Dedifferentiated amniotic fluid mesenchymal stem cell (primary cell): ENCODE results near the gene CSF2.

Source experiments
- DNase-seq: peaks from one replicate; pipeline ENCODE4 v3.0.0-alpha.2; 2016; ENCODE audit errors: extremely low spot score

Gene CSF2

DNA sequence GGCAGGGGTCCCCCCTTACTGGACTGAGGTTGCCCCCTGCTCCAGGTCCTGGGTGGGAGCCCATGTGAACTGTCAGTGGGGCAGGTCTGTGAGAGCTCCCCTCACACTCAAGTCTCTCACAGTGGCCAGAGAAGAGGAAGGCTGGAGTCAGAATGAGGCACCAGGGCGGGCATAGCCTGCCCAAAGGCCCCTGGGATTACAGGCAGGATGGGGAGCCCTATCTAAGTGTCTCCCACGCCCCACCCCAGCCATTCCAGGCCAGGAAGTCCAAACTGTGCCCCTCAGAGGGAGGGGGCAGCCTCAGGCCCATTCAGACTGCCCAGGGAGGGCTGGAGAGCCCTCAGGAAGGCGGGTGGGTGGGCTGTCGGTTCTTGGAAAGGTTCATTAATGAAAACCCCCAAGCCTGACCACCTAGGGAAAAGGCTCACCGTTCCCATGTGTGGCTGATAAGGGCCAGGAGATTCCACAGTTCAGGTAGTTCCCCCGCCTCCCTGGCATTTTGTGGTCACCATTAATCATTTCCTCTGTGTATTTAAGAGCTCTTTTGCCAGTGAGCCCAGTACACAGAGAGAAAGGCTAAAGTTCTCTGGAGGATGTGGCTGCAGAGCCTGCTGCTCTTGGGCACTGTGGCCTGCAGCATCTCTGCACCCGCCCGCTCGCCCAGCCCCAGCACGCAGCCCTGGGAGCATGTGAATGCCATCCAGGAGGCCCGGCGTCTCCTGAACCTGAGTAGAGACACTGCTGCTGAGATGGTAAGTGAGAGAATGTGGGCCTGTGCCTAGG is at the start of gene CSF2:
TSS of gene CSF2 (plus strand) at position 559 of the 783 bp plus-strand sequence. CDS start at position 594, 35 bp downstream.
- no peak for DNase-seq

DNA sequence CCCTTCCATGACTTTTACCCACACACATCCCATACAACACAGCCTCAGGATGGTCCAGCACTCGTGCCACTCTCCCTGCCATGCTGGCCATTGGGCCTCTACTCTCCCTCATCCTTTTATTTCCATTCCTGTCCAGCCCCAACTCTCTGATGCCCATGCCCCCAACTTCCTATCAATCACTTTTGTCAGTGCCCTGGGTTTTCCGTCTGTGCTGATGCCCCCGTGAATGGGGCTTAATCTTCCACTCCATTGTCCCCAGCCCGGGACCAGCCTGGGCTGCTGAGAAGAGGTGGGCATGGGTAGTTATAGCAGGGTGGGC is 49.5 kb upstream of the CSF2 start:
- DNase-seq, result no peak

DNA sequence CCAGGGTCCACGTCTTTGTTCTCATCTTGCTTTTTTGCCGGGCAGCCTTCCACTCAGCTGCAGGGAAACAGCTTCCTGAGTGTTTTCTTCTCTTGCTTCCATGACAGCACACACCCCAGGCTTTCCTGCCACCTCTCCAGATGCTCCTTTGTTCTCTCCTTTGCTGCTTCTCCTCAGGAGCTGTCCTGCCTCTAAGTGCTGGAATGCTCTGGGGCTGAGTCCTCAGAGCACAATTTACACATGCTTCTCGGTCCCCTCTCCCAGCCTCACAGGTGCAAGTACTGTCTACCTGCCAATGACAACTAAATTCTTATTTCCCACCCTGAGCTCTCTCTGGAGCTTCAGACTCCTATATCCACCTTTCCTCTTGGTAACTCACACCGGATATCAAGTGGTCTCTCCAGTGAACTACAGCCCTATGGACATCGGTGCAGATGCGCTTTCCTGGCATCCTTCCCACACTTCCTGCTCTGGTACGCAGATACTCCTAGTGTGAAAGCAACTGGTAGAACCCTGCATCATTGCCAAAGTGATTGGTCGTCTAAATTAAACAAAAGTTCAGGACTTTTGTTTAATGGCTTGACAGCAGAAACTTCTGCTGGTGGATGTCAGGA is 48.7 kb upstream of the CSF2 start:
- DNase-seq, result no peak

DNA sequence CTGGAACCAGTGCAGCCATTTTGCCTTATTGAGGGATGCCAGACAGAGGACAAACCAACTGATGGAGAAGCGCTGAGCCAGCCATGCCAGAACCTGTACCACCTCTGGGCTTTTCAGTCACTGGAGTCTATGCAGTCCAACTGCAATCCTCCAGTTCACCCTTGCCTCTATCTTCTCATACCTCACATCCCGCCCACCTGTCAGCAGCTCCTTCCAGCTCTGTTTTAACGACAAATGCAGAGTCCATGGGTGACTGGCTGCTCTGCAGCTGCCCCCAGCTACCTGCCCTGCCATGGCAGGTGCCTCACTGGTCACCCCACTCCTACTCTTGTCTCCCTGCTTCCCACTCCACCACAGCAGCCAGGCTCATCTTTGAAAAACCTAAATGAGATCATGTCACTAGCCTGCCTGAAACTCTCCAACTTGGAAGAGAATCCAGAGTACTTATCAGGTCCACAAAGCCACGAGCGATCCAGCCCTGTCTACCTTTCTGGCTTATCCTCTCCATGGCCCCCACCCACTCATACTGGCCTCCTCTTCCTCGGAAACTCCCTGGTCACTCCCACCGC is 48.1 kb upstream of the CSF2 start:
- no peak for DNase-seq

GRCh38 chr5:132026516-132027008 is 47.0 kb upstream of the CSF2 start:
- no peak for DNase-seq

DNA sequence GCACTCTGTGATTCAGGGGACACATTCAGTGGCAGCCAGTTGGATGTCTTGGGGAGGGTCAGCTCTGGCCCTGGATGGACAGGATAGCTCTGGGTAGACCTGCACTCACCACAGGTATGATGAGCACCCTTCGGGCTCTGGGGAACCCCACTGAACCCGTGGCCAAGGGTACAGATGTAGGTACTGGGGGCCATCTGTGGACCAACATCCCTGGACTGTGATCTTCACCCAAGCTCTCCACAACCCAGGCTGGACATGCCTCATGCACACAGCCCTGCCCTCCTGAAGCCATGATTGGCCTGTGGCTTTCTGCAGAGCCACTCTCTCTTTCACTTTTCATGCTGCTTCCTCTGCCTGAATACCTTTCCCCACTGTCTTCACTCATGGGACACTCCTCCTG is 46.6 kb upstream of the CSF2 start:
- DNase-seq, result no peak

- DNase-seq, result no peak
Observed at GRCh38 chr5:132029609-132030330, 43.8 kb upstream of the CSF2 start.

GRCh38 chr5:132030610-132031009 is 43.0 kb upstream of the CSF2 start:
- DNase-seq, result no peak

DNA sequence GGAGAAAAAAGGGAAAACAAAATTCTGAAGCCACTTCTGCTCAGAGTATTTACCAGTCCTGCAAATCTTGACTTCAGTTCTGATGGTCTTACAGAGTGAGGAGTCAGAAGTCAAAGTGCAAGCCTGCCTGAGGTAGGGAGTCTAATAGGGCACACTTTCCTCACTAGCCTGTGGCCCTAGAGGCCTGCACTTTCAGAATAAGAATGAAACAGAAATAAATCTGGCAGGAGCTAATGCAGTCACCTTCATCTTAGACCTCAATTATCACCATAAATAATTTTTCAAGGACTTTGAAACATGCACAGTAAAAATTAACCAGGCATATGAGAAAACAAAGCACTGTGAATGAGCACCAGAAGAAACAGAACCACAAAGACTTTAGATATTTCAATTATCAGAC is 41.4 kb upstream of the CSF2 start:
- no peak for DNase-seq

DNA sequence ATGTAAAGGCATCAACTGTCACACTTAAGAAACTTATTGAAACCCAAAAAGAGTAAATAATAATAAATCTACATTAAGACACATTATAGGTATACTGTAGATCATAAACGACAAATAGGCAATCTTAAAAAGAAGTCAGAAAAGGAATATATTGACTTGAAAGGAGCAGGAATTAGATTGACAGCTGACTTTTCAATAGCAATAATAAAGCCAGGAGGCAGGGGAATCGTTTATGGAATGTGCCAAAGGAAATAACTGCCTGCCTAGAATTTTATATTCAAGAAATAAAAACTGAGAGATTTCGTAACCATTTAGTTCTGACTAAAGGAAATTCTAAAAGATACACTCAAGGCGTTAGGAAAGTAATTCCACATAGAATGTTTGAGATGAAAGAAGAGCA is 40.5 kb upstream of the CSF2 start:
- no peak for DNase-seq

DNA sequence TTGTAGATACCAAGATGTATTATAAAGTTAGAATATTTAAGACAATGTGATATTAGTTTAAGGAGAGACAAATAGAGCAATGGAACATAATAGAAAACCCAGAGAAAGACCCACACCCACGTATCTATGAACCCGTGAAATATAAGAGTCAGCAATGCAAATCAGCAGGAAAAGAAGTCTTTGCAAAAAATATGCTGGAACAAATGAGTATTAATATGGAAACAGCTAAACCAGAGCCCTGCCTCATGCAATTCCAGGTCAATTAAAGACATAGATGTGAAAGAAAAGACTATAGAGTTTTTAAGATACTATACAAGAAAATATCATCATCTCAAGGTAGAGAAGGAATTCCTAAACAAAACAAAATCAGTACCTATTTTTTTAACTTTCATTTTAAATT is 36.2 kb upstream of the CSF2 start:
- no peak for DNase-seq

DNA sequence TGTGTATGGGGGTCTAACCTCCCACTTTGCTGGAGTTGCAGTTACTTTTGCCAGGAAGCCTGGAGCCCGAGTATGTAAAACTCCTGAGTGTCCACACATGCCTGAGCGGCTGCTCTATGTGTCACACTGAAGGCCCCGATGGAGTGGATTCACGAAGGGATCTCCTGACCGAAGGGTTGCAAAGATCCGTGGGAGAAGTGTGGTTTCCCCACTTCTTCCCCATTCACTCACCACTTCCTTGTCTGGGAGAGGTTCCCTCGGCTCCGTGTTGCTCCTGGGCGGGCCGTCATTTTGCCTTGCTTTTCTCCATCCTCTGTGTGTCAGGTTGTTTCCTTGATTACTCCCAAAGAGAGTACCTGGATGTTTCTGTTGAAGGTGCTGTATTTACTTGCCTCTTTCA is 29.4 kb upstream of the CSF2 start:
- DNase-seq, result no peak

GRCh38 chr5:132046880-132047299 is 26.7 kb upstream of the CSF2 start:
- DNase-seq, result no peak

- no peak for DNase-seq
Observed at GRCh38 chr5:132049093-132049492, 24.5 kb upstream of the CSF2 start.

DNA sequence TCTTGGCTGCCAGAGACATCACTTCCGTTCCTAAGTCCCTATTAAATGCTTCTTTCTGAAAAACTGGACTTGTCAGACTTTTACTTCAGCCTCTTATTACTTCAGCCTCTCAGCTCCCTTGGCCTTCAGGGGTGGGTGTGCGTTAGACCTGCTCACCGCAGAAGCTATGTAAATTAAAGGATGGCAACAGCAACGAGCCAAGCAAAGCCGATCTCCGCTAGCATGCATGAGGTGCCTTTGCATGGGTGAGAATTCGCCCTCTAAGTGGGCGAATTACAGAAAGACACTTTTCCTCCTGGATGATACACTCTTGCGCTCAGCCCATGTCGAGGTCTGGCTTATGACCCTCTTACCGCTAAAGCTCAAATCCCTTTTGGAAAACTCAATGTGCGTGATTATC is 24.0 kb upstream of the CSF2 start:
- no peak for DNase-seq

- no peak for DNase-seq
Observed at GRCh38 chr5:132050136-132050535, 23.5 kb upstream of the CSF2 start.

DNA sequence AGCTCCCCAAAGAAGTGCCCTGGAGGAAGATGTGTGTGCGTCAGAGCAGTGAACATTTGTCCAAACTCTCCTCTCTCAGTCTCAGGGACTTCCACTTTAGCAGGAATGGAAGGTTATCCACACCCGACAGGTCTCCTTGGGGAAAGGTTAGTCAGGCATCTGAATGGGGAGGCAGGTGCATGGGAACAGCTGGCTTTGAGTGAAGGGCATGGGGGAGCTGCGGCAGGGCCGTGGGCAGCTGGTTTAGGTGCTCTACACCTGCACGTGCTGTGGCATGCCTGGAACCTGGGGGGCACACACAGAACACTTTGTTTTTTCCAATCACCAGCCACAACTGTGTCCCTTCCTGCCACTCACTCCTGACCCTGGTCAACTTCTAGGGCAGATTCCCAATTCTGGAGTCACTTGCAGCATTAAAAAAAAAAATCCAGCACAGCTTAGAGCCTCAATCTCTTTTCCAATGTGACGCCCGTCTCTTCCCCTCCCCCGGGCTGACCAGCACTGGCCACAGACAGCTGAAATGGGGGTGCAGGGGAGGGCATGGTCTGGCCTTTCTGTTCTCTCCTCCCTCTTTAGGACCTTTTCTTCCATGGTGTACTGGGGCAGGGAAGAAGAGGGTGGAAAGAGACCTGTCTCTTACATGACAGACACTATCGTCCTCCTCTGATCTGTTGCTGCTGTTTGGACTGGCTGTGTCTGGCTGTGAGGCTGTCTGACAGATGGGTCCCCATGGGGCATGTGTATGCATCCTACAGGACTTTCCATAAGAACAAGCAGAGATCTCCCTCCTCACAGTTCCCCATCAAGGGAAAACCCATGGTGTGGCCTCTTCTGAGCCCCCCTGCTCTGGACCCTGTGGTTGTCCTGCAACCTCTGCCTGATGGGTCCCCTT is 22.7 kb upstream of the CSF2 start:
- no peak for DNase-seq

- no peak for DNase-seq
Observed at GRCh38 chr5:132052520-132052919, 21.1 kb upstream of the CSF2 start.

GRCh38 chr5:132053483-132053882 is 20.1 kb upstream of the CSF2 start:
- no peak for DNase-seq

DNA sequence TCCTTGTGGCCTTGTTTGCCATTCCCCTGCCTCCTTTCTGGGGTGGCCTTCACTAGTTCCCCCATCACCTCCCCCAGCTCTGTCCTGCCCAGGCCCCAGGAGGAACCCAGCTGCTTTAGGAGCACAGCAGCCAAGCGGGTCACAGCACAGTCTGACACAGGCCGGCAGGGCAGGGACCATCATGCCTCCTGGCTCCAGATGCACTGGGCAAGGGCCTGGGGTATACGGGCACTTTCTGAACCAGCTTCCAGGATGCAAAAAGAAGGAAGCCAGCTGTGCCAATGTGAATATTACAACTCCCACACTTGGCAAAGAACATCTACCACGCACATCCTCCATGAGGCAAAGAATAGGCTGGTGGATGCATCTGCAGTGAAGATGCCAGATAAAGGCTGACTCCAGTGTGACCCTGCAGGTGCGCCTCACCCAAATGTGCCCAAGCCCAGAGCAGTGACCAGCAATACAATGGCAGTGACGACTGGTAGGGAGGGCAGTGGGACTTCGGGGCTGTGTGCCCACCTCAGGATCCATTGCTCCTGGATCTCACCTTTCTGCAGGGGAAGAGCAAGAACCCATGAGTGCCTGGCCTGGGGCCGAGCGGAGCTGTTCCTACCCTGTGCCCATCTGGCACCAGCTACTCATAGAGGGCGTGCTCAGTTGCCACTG is 19.4 kb upstream of the CSF2 start:
- DNase-seq, result no peak
